Right lung (tissue), 10 donors: ENCODE results near the gene ATP5MG. TPM values are rescaled to one million over a fixed set of nuclear protein-coding genes. Genes with fewer than 3 reads are reported as not detected.

Experiments
- DNase-seq, 2 donors: peaks; one replicate each; pipeline ENCODE4 v3.0.0-alpha.2; 2013
- long read RNA-seq, 8 donors: transcript quantifications; one replicate each; lab custom pipeline, GENCODE V29; 2026
- polyA plus RNA-seq, 5 donors: library from polyadenylated mRNA; unstranded; fragments of 120-200 nt; gene quantifications; one replicate each; pipeline versions ENCODE4 v1.2.1 to v1.2.3, GENCODE V29; 2013; ENCODE audit warnings: inconsistent platforms in 1 of 5, low replicate concordance in 1 of 5; ENCODE audit not compliant: insufficient read length in 5 of 5, insufficient read depth in 1 of 5

The ATP5MG gene
- 100 to 1,000 TPM; 349 to 500 (median 384) TPM for polyA plus RNA-seq
- long read RNA-seq, donor 1, transcript ATP5MG-203 (2 exons, 1,582 nt) = minor isoform, 99 of 547 reads
- long read RNA-seq, donor 1, transcript ATP5MG-201 (3 exons, 1,577 nt) = major isoform, 443 of 547 reads
- long read RNA-seq, donor 1, partial matches to known transcripts = 0 of 547 reads
- long read RNA-seq, donor 1, other reads (novel, unspliced or antisense) = 0 of 547 reads
- long read RNA-seq, donor 2, transcript ATP5MG-201 (3 exons, 1,577 nt) = major isoform, 274 of 310 reads
- long read RNA-seq, donor 2, transcript ATP5MG-203 (2 exons, 1,582 nt) = minor isoform, 23 of 310 reads
- long read RNA-seq, donor 2, partial matches to known transcripts = 8 of 310 reads
- long read RNA-seq, donor 2, other reads (novel, unspliced or antisense) = 0 of 310 reads
- long read RNA-seq, donor 3, transcript ATP5MG-201 (3 exons, 1,577 nt) = major isoform, 306 of 362 reads
- long read RNA-seq, donor 3, transcript ATP5MG-203 (2 exons, 1,582 nt) = minor isoform, 50 of 362 reads
- long read RNA-seq, donor 3, partial matches to known transcripts = 0 of 362 reads
- long read RNA-seq, donor 3, other reads (novel, unspliced or antisense) = 0 of 362 reads
- long read RNA-seq, donor 4, transcript ATP5MG-201 (3 exons, 1,577 nt) = major isoform, 216 of 265 reads
- long read RNA-seq, donor 4, transcript ATP5MG-203 (2 exons, 1,582 nt) = minor isoform, 47 of 265 reads
- long read RNA-seq, donor 4, partial matches to known transcripts = 0 of 265 reads
- long read RNA-seq, donor 4, other reads (novel, unspliced or antisense) = 0 of 265 reads
- long read RNA-seq, donor 5, transcript ATP5MG-201 (3 exons, 1,577 nt) = major isoform, 594 of 701 reads
- long read RNA-seq, donor 5, transcript ATP5MG-208 (2 exons, 623 nt) = minor isoform, 8 of 701 reads
- long read RNA-seq, donor 5, transcript ATP5MG-203 (2 exons, 1,582 nt) = minor isoform, 53 of 701 reads
- long read RNA-seq, donor 5, partial matches to known transcripts = 36 of 701 reads
- long read RNA-seq, donor 5, other reads (novel, unspliced or antisense) = 7 of 701 reads
- long read RNA-seq, donor 6, transcript ATP5MG-203 (2 exons, 1,582 nt) = minor isoform, 28 of 504 reads
- long read RNA-seq, donor 6, transcript ATP5MG-201 (3 exons, 1,577 nt) = major isoform, 447 of 504 reads
- long read RNA-seq, donor 6, transcript ATP5MG-208 (2 exons, 623 nt) = minor isoform, 7 of 504 reads
- long read RNA-seq, donor 6, partial matches to known transcripts = 21 of 504 reads
- long read RNA-seq, donor 6, other reads (novel, unspliced or antisense) = 0 of 504 reads
- long read RNA-seq, donor 7, transcript ATP5MG-208 (2 exons, 623 nt) = minor isoform, 5 of 347 reads
- long read RNA-seq, donor 7, transcript ATP5MG-203 (2 exons, 1,582 nt) = minor isoform, 16 of 347 reads
- long read RNA-seq, donor 7, transcript ATP5MG-201 (3 exons, 1,577 nt) = major isoform, 325 of 347 reads
- long read RNA-seq, donor 7, partial matches to known transcripts = 0 of 347 reads
- long read RNA-seq, donor 7, other reads (novel, unspliced or antisense) = 0 of 347 reads
- long read RNA-seq, donor 8, transcript ATP5MG-201 (3 exons, 1,577 nt) = major isoform, 135 of 169 reads
- long read RNA-seq, donor 8, transcript ATP5MG-203 (2 exons, 1,582 nt) = minor isoform, 20 of 169 reads
- long read RNA-seq, donor 8, partial matches to known transcripts = 14 of 169 reads
- long read RNA-seq, donor 8, other reads (novel, unspliced or antisense) = 0 of 169 reads

- DNase-seq = peak; percentile 91 to 93
Measured at GRCh38 chr11:118401151-118401879, at the start of gene ATP5MG. TSS of gene ATP5MG (plus strand) at chr11:118401606. CDS start at chr11:118401666, 60 bp downstream.

- no peak for DNase-seq
Measured at GRCh38 chr11:118353084-118353710, 48.2 kb upstream of the ATP5MG start.

- DNase-seq = no peak
Measured at GRCh38 chr11:118358071-118358470, 43.3 kb upstream of the ATP5MG start.

- DNase-seq = peak; percentile 90 to 91
Measured at GRCh38 chr11:118359295-118359958, 42.0 kb upstream of the ATP5MG start, which contains the start of gene UBE4A. TSS of gene UBE4A (plus strand) at chr11:118359600. CDS start at chr11:118365081, 5,481 bp downstream.

GRCh38 chr11:118364956-118365615 lies 36.3 kb upstream of the ATP5MG start:
- no peak for DNase-seq

- no peak for DNase-seq
Measured at GRCh38 chr11:118366287-118366686, 35.1 kb upstream of the ATP5MG start.

- DNase-seq = no peak
Measured at GRCh38 chr11:118370774-118371173, 30.6 kb upstream of the ATP5MG start.

GRCh38 chr11:118373263-118373662 lies 28.1 kb upstream of the ATP5MG start:
- DNase-seq = no peak

GRCh38 chr11:118373871-118374270 lies 27.5 kb upstream of the ATP5MG start:
- no peak for DNase-seq

- no peak for DNase-seq
Measured at GRCh38 chr11:118374729-118375128, 26.7 kb upstream of the ATP5MG start.

GRCh38 chr11:118375978-118376377 lies 25.4 kb upstream of the ATP5MG start:
- DNase-seq = no peak

GRCh38 chr11:118379497-118379896 lies 21.9 kb upstream of the ATP5MG start:
- no peak for DNase-seq

- no peak for DNase-seq
Measured at GRCh38 chr11:118380571-118380970, 20.8 kb upstream of the ATP5MG start.

- no peak for DNase-seq
Measured at GRCh38 chr11:118382954-118383353, 18.5 kb upstream of the ATP5MG start.

GRCh38 chr11:118383657-118384056 lies 17.7 kb upstream of the ATP5MG start:
- DNase-seq = no peak

GRCh38 chr11:118396097-118396501 lies 5.3 kb upstream of the ATP5MG start:
- no peak for DNase-seq

- no peak for DNase-seq
Measured at GRCh38 chr11:118397448-118397847, 4.0 kb upstream of the ATP5MG start.
